T-helper 17 cell (primary cell): ENCODE results near the gene CPLANE1. TPM values are rescaled to one million over a fixed set of nuclear protein-coding genes. Genes with fewer than 3 reads are reported as not detected.

Source experiments
- ATAC-seq: fragments of 150-1000 bp; cut with Tn5 transposase; 2 replicates; pipeline ENCODE4 v1.10.0; 2021; ENCODE audit warnings: mild to moderate bottlenecking, moderate library complexity
- DNase-seq, 3 donors: peaks; one replicate each; pipeline versions ENCODE4 v3.0.0 to v3.0.0-alpha.2; 2020 to 2021
- H3K9me3 ChIP-seq: one replicate; pipeline ENCODE4 v1.7.0; 2013; ENCODE audit warnings: low read length, mild to moderate bottlenecking; ENCODE audit not compliant: control insufficient read depth, poor library complexity, severe bottlenecking
- H3K27ac Mint-ChIP-seq: one replicate; pipeline ENCODE4 v1.8.0; 2022; ENCODE audit warnings: mild to moderate bottlenecking, moderate library complexity, mixed read lengths
- H3K27me3 Mint-ChIP-seq: one replicate; pipeline ENCODE4 v1.8.0; 2022; ENCODE audit warnings: mixed read lengths
- H3K36me3 Mint-ChIP-seq: one replicate; pipeline ENCODE4 v1.8.0; 2022; ENCODE audit warnings: low read depth, mixed read lengths
- H3K4me1 Mint-ChIP-seq: one replicate; pipeline ENCODE4 v1.8.0; 2022; ENCODE audit warnings: mild to moderate bottlenecking, mixed read lengths
- H3K4me3 Mint-ChIP-seq: one replicate; pipeline ENCODE4 v1.8.0; 2022; ENCODE audit warnings: mild to moderate bottlenecking, moderate library complexity, mixed read lengths
- total RNA-seq, 4 donors: library from RNA in 2 of 4; stranded (reverse) in 2 of 4; gene quantifications; one replicate each; pipeline ENCODE4 v1.2.3 and lab custom pipeline; 2022 to 2026

CPLANE1 gene
- total RNA-seq, 2 donors from 2014 or later: 6.0 to 8.4 TPM

GRCh38 chr5:37197340-37198050, 51.7 kb downstream of the CPLANE1 start:
- peaks cover 2% of the 10 kb centered on the region for H3K36me3 Mint-ChIP-seq
- no peaks in the 10 kb centered on the region for H3K9me3 ChIP-seq
- no peak for DNase-seq
- H3K4me1 Mint-ChIP-seq: peaks cover 11% of the 10 kb centered on the region
- peak overlapping the region; percentile 88 for H3K27ac Mint-ChIP-seq
- no peaks in the 10 kb centered on the region for H3K27me3 Mint-ChIP-seq
- peak; percentile 69 for ATAC-seq
- peak overlapping the region; percentile 87 for H3K4me3 Mint-ChIP-seq

GRCh38 chr5:37190592-37190991, 58.6 kb downstream of the CPLANE1 start:
- no peak for ATAC-seq
- H3K9me3 ChIP-seq: no peaks in the 10 kb centered on the region
- H3K4me1 Mint-ChIP-seq: no peaks in the 10 kb centered on the region
- no peak for DNase-seq
- H3K4me3 Mint-ChIP-seq: no peak overlapping the region
- no peaks in the 10 kb centered on the region for H3K27me3 Mint-ChIP-seq
- H3K36me3 Mint-ChIP-seq: peaks cover 2% of the 10 kb centered on the region
- H3K27ac Mint-ChIP-seq: no peak overlapping the region

DNA sequence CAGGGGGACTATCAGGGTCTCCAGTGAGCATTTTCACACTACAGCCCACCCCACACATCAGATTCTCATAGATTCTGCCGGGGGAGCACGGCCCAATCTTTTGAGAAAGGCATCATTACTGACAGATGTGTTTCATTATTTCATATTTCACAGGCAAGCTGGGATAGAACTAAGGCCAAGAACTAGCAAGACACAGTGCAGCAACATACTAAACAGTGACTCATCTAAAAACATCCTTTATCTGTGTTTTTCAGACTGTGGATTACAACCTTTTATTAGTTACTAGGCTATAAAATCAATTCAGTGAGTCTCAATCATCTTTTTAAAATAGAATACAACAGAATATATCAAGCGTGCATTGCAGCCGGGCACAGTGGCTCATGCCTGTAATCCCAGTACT, 59.8 kb downstream of the CPLANE1 start:
- H3K4me1 Mint-ChIP-seq: no peaks in the 10 kb centered on the region
- no peak for DNase-seq
- no peak overlapping the region for H3K4me3 Mint-ChIP-seq
- H3K27me3 Mint-ChIP-seq: no peaks in the 10 kb centered on the region
- H3K36me3 Mint-ChIP-seq: peaks cover under 1% of the 10 kb centered on the region
- no peaks in the 10 kb centered on the region for H3K9me3 ChIP-seq
- no peak for ATAC-seq
- H3K27ac Mint-ChIP-seq: no peak overlapping the region

DNA sequence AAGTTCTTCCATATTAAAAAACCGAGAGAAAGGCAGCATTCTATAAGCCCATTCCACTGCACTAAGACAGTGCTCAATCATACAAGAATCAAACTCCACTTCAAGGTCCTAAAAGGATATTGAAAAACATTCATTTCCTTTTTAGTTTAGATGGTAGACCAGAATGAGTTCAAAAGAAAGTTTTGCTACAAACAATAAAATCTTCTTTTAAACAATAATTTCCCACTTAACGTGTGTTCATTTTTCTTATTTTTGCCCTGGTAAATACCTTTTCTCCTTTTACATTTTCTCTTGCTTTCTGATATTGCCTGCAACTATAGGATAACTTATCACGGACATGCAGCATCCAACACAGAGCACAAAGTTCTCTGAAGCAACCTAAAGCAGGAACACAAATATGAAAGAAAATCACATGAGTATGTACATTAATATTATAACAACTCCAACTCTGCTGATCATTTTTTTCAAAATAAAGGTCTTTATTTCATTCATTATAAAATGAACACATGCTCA, 61.7 kb downstream of the CPLANE1 start:
- H3K4me1 Mint-ChIP-seq: no peaks in the 10 kb centered on the region

DNA sequence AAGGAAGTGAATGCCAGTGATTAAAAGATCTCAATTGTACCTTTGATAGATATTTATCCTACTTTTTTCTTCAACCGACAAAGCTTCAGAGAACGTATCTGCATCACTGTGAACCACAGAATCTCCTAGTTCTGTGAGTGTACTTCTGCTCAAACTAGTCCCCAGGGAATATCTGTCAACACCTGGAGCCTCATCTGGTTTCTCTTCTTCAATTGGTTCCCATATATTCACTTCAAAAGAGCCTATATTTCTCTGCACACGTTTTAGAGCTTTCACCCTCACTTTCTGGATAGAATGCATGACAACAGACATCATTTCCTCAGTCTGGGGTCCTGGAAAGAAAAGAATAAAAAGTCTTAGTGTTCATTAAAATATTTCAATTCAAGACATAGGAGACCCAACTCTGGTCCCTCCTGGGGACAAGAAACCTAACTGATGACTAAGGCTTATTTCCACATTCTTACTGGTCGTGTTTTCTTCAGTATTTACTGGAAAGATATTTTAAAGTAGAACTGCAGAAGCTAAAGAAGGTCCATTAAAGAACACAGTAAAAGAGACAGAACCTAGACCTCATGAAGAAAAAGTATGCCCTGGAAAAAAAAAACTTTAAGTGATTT, 64.3 kb downstream of the CPLANE1 start:
- Mint-ChIP-seq H3K4me1 (no peaks in the 10 kb centered on the region), H3K27me3 (no peaks in the 10 kb centered on the region), H3K36me3 (no peaks in the 10 kb centered on the region), H3K27ac (no peak overlapping the region), H3K4me3 (no peak overlapping the region)
- ATAC-seq (no peak), DNase-seq (no peak)
- H3K9me3 ChIP-seq: no peaks in the 10 kb centered on the region

More for the DNA sequence above, 61.7 kb downstream of the CPLANE1 start:
- DNase-seq (no peak), ATAC-seq (no peak)
- Mint-ChIP-seq H3K4me3 (no peak overlapping the region), H3K36me3 (no peaks in the 10 kb centered on the region), H3K27ac (no peak overlapping the region), H3K27me3 (no peaks in the 10 kb centered on the region)
- no peaks in the 10 kb centered on the region for H3K9me3 ChIP-seq

DNA sequence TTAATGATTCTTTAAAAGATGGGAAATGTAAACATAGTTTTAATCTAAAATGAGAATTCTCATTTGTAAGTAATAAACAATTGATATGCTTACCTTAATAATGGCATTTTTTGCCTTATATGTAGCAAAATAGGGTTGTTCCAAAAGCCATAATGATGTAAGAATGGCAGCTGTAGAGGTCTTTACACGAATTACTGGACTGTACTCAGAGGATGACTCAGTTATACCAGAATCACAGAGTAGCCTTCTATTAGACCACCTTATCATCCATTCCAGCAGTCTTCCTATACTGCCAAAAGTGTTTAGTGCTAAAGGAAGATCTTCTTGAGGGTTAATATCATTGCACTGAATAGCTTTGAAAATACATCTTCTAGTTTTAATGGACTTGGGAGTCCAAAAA, 66.5 kb downstream of the CPLANE1 start:
- ATAC-seq (no peak), DNase-seq (no peak)
- H3K4me1 Mint-ChIP-seq: no peaks in the 10 kb centered on the region
- no peak overlapping the region for H3K4me3 Mint-ChIP-seq
- H3K27me3 Mint-ChIP-seq: no peaks in the 10 kb centered on the region
- no peaks in the 10 kb centered on the region for H3K36me3 Mint-ChIP-seq
- no peak overlapping the region for H3K27ac Mint-ChIP-seq
- H3K9me3 ChIP-seq: no peaks in the 10 kb centered on the region

DNA sequence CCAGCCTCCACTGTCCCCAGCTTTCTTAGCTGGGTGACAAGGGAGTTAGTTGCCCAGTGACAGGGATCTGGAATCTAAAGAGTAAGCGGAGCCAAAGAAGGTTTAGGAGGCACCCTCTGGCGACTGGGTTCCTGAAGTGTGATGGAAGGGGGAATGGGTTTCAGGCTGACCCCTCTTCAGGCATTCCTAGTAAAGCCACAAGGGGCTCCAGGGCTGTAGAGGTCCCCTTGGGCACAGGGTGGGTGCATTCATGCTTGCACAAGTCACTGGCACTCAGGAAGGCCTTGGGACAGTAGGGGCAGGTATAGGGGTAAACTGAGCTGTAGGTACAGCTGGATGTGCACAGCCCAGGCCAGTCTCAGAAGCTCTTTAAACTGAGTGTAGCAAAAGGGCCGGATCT, 74.2 kb downstream of the CPLANE1 start:
- H3K9me3 ChIP-seq: no peaks in the 10 kb centered on the region
- Mint-ChIP-seq H3K4me3 (no peak overlapping the region), H3K4me1 (no peaks in the 10 kb centered on the region), H3K27ac (no peak overlapping the region), H3K27me3 (no peaks in the 10 kb centered on the region), H3K36me3 (peaks cover 5% of the 10 kb centered on the region)
- no peak for DNase-seq
- ATAC-seq: no peak

DNA sequence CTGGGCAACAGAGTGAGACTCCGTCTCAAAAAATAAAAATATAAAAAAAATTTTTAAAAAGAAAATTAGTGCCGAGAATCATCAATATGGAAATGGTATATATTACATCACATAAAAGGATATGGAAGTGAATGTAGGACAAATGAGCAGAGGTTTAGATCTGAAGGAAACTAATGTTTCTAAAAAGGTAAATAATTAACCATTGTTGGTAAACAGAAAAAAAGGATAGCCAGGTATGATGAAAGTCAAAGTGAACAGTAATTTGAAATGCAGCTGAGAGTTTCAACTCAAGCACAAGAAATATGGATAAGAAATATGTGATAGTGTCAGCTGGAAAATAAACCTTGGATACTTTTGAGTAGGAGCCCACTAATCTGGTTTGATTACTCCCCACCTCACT, 76.2 kb downstream of the CPLANE1 start:
- no peak overlapping the region for H3K27ac Mint-ChIP-seq
- H3K4me1 Mint-ChIP-seq: no peaks in the 10 kb centered on the region
- ATAC-seq: no peak

GRCh38 chr5:37170856-37171255, 78.3 kb downstream of the CPLANE1 start:
- H3K27ac Mint-ChIP-seq: no peak overlapping the region
- no peaks in the 10 kb centered on the region for H3K4me1 Mint-ChIP-seq
- no peaks in the 10 kb centered on the region for H3K27me3 Mint-ChIP-seq
- ATAC-seq (no peak), DNase-seq (no peak)
- H3K4me3 Mint-ChIP-seq: no peak overlapping the region
- H3K9me3 ChIP-seq: no peaks in the 10 kb centered on the region
- peaks cover 12% of the 10 kb centered on the region for H3K36me3 Mint-ChIP-seq

More for the DNA sequence above, 76.2 kb downstream of the CPLANE1 start:
- H3K9me3 ChIP-seq: no peaks in the 10 kb centered on the region
- Mint-ChIP-seq H3K4me3 (no peak overlapping the region), H3K27me3 (no peaks in the 10 kb centered on the region), H3K36me3 (peaks cover 12% of the 10 kb centered on the region)
- no peak for DNase-seq

GRCh38 chr5:37166197-37166596, 83.0 kb downstream of the CPLANE1 start:
- Mint-ChIP-seq H3K4me3 (no peak overlapping the region), H3K36me3 (peaks cover 7% of the 10 kb centered on the region), H3K27ac (no peak overlapping the region), H3K27me3 (no peaks in the 10 kb centered on the region), H3K4me1 (no peaks in the 10 kb centered on the region)
- H3K9me3 ChIP-seq: no peaks in the 10 kb centered on the region
- DNase-seq: no peak
- no peak for ATAC-seq

DNA sequence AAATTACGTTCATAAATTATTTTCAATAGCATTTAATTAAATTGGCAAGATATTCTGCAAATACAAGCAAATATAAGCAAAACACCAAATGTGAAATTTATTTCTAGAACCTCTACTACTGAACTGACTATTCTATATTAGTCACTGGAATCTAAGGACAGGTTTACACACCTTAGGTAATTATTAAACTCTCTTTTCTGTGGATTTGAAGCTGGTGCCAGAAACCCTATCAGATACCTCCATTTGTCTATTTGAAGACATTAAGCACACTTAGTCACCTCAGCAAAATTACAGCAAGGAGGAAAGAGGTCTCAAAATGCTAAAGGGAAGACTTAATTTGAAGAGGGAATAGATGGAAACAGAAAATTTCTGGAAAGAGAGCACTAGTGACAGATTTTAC, 83.4 kb downstream of the CPLANE1 start:
- H3K9me3 ChIP-seq: no peaks in the 10 kb centered on the region
- Mint-ChIP-seq H3K27ac (no peak overlapping the region), H3K27me3 (no peaks in the 10 kb centered on the region), H3K36me3 (peaks cover 7% of the 10 kb centered on the region), H3K4me3 (no peak overlapping the region), H3K4me1 (no peaks in the 10 kb centered on the region)
- ATAC-seq: no peak
- DNase-seq: no peak

DNA sequence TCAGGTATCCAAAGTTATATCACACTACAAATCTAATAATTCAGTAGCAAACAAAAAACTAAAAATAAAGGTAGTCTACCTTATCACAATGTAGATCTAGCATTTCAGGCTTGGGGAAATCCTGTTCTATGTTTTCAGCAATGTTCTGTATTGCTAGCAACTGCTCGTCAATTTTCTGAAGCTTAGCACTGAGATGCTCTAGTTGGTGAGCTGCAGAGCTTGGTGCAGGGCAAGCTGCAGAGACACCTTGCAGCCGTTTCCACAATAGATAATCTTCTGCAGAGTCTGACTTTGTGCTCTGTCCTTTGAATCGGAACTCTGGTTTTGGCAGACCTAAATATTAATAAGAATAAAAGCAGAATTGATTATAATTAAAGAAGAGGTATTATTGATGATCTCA, 95.5 kb downstream of the CPLANE1 start:
- no peak overlapping the region for H3K4me3 Mint-ChIP-seq
- H3K36me3 Mint-ChIP-seq: peaks cover 17% of the 10 kb centered on the region
- no peak overlapping the region for H3K27ac Mint-ChIP-seq
- DNase-seq: no peak
- no peaks in the 10 kb centered on the region for H3K27me3 Mint-ChIP-seq
- no peaks in the 10 kb centered on the region for H3K9me3 ChIP-seq
- no peak for ATAC-seq
- peaks cover 3% of the 10 kb centered on the region for H3K4me1 Mint-ChIP-seq

DNA sequence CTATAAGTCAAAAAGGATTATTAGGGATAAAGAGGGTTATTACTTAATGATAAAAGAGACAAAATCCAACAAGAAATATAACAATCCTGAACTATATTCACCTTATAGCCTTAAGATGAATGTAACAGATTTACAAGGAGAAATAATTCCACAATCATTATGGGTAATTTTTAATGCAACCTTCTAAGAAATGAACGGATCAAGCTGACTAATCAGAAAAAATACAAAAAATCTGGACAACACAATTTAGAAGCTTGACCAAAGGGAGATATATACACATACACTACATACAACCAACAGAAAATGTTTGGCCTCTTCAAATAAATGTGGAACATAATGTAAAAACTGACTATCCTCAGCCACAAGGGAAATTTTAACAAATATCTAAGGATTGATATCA, 102.3 kb downstream of the CPLANE1 start:
- Mint-ChIP-seq H3K36me3 (peaks cover 14% of the 10 kb centered on the region), H3K4me3 (no peak overlapping the region), H3K27me3 (no peaks in the 10 kb centered on the region), H3K27ac (no peak overlapping the region), H3K4me1 (no peaks in the 10 kb centered on the region)
- no peak for ATAC-seq
- no peaks in the 10 kb centered on the region for H3K9me3 ChIP-seq
- DNase-seq: no peak

GRCh38 chr5:37136694-37137093, 112.5 kb downstream of the CPLANE1 start:
- H3K27ac Mint-ChIP-seq: no peak overlapping the region
- no peak overlapping the region for H3K4me3 Mint-ChIP-seq
- peaks cover 13% of the 10 kb centered on the region for H3K36me3 Mint-ChIP-seq
- DNase-seq (no peak), ATAC-seq (no peak)
- H3K9me3 ChIP-seq: no peaks in the 10 kb centered on the region
- H3K4me1 Mint-ChIP-seq: no peaks in the 10 kb centered on the region
- no peaks in the 10 kb centered on the region for H3K27me3 Mint-ChIP-seq
